Spleen (tissue), 7 donors: Measurements from ENCODE around the gene CNTD1.

ENCODE experiments used
- POLR2A ChIP-seq, 3 donors: fragments of 450-650 bp; IDR thresholded peaks; one replicate each; pipeline ENCODE4 v1.5.1; 2017; ENCODE audit warnings: antibody characterized with exemption in 3 of 3, mild to moderate bottlenecking in 1 of 3
- POLR2AphosphoS5 ChIP-seq, 3 donors: sonication (generic); formaldehyde crosslinking; IDR thresholded peaks; one replicate each; pipeline ENCODE4 v1.5.1; 2017; ENCODE audit warnings: antibody characterized with exemption in 3 of 3
- TF ChIP-seq, protein P1 (sequence below), 11 experiments: fragments of 200-600 bp in 7 of 11; fragments of 450-650 bp in 4 of 11; sonication (generic) in 4 of 11; IDR thresholded peaks in 8 of 11; conservative IDR thresholded peaks in 3 of 11; 1 replicate in 7 of 11; 2 replicates in 4 of 11; pipeline versions ENCODE4 v1.4.0 to v1.8.0; 2016 to 2021; ENCODE audit warnings: antibody characterized with exemption in 11 of 11, inconsistent platforms in 4 of 11, mild to moderate bottlenecking in 1 of 11
- donor health status: DM: no; HTN: no; CAD: no; lungs with moderate emphysema.
- donor health status: DM: no; HTN: no; CAD: no.
- donor health status: DM: no; HTN: no; CAD: no.

DNA sequence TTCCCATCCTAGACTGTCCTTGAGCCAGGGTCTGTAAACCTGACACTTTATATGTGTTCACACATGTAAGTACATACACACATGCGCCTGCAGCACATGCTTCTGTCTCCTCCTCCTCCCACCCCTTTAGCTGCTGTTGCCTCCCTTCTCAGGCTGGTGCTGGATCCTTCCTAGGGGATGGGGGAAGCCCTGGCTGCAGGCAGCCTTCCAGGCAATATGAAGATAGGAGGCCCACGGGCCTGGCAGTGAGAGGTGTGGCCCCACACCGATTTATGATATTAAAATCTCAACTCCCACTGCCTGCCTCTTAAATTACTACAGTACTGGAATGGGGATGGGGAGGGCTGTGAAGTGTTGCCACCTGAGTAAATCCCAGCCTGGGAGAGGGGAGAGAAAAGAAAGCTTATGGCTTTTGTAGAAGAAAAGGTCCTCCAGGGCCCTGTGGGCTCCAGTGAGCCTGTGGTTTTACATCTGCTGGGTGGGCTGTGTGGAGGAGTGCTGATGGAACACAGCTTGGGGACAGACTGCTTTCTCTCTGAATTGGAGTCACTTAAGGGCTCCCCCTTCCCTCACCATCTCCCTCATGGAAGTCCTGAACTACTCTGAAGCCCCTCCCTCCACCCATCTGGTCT is 19.2 kb upstream of the CNTD1 start:
- TF ChIP-seq, protein P1, sequence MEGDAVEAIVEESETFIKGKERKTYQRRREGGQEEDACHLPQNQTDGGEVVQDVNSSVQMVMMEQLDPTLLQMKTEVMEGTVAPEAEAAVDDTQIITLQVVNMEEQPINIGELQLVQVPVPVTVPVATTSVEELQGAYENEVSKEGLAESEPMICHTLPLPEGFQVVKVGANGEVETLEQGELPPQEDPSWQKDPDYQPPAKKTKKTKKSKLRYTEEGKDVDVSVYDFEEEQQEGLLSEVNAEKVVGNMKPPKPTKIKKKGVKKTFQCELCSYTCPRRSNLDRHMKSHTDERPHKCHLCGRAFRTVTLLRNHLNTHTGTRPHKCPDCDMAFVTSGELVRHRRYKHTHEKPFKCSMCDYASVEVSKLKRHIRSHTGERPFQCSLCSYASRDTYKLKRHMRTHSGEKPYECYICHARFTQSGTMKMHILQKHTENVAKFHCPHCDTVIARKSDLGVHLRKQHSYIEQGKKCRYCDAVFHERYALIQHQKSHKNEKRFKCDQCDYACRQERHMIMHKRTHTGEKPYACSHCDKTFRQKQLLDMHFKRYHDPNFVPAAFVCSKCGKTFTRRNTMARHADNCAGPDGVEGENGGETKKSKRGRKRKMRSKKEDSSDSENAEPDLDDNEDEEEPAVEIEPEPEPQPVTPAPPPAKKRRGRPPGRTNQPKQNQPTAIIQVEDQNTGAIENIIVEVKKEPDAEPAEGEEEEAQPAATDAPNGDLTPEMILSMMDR (IDR thresholded peaks at IDR 0.05 in 8 of 11, conservative IDR thresholded peaks at IDR 0.05 in 3 of 11): no peak
- no peak for TF ChIP-seq POLR2A (IDR thresholded peaks at IDR 0.05)
- no peak for TF ChIP-seq POLR2AphosphoS5 (IDR thresholded peaks at IDR 0.05)
